ENCODE data around the gene VTCN1. TPM values are rescaled to one million over a fixed set of nuclear protein-coding genes. Genes with fewer than 3 reads are reported as not detected.

VTCN1 gene
- total RNA-seq, 1 experiment from 2014 or later = 0.52 TPM

- H3K27ac Mint-ChIP-seq (ENCODE audit: unreplicated experiment) = no peak overlapping the region
These were observed 112.3 kb downstream of the VTCN1 start for GRCh38 chr1:117098287-117098890.

DNA sequence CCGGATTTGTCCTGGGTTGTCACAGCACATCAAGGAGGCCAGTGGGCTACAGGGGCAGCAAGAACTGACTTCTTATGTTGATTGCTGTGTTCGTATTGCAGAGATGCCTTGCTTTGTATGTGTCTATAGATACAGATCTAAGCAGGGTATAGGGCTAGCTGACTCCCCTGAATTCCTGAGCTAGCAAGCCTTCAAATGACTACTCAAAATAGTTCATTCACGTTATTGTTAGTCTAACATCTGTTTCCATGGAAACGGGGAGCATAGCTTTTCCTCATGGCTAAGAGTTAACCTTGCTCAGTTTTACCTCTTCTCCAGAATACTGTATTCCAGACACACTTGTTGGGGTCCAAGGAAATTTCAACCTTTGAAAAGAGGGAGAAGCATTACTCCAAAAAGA, 113.3 kb downstream of the VTCN1 start:
- H3K36me3 ChIP-seq (ENCODE audit: control insufficient read depth, insufficient read depth, low read length) = no peaks in the 10 kb centered on the region; the same call in none of the 2 replicates
- no TSS peak for BruUV-seq (replicated peaks)
- no peak overlapping the region for H3K4me3 ChIP-seq (ENCODE audit: low read depth, low read length)
- H3K27me3 ChIP-seq (replicated peaks; ENCODE audit: control insufficient read depth, insufficient read depth, low read length) = no peaks in the 10 kb centered on the region
- POLR2A ChIA-PET = no interaction called here
- TF ChIP-seq CTCF (IDR thresholded peaks at IDR 0.05; ENCODE audit: insufficient read depth in 1 of 2, low read depth in 1 of 2, low read length in 1 of 2, severe bottlenecking in 1 of 2, unreplicated experiment in 1 of 2) = no peak
- no peaks in the 10 kb centered on the region for H3K9me3 ChIP-seq
- no peak overlapping the region for H3K4me3 Mint-ChIP-seq (ENCODE audit: unreplicated experiment)
- no peaks in the 10 kb centered on the region for H3K4me1 ChIP-seq
- H3K9me3 Mint-ChIP-seq (ENCODE audit: unreplicated experiment) = no peaks in the 10 kb centered on the region
- DNase-seq = no peak
- intact Hi-C loops (cut with micrococcal nuclease; ENCODE audit: unreplicated experiment) = no loop called here
- no peak overlapping the region for H3K27ac Mint-ChIP-seq (ENCODE audit: unreplicated experiment)
- H3K27me3 Mint-ChIP-seq (ENCODE audit: insufficient read depth, unreplicated experiment) = no peaks in the 10 kb centered on the region
- no peaks in the 10 kb centered on the region for H3K4me1 Mint-ChIP-seq (ENCODE audit: low read depth, unreplicated experiment)
- CTCF ChIA-PET = no interaction called here
- H3K36me3 Mint-ChIP-seq (ENCODE audit: insufficient read depth, unreplicated experiment) = peaks cover 42% of the 10 kb centered on the region

More at GRCh38 chr1:117098287-117098890, 112.3 kb downstream of the VTCN1 start:
- Mint-ChIP-seq H3K9me3 (ENCODE audit: unreplicated experiment) (no peaks in the 10 kb centered on the region), H3K36me3 (ENCODE audit: insufficient read depth, unreplicated experiment) (peaks cover 42% of the 10 kb centered on the region), H3K4me3 (ENCODE audit: unreplicated experiment) (no peak overlapping the region), H3K27me3 (ENCODE audit: insufficient read depth, unreplicated experiment) (no peaks in the 10 kb centered on the region), H3K4me1 (ENCODE audit: low read depth, unreplicated experiment) (no peaks in the 10 kb centered on the region)
- H3K36me3 ChIP-seq (ENCODE audit: control insufficient read depth, insufficient read depth, low read length) = no peaks in the 10 kb centered on the region; the same call in none of the 2 replicates
- POLR2A ChIA-PET = no interaction called here
- TF ChIP-seq CTCF (IDR thresholded peaks at IDR 0.05; ENCODE audit: insufficient read depth in 1 of 2, low read depth in 1 of 2, low read length in 1 of 2, severe bottlenecking in 1 of 2, unreplicated experiment in 1 of 2) = no peak
- DNase-seq = no peak
- CTCF ChIA-PET = no interaction called here
- no peaks in the 10 kb centered on the region for H3K4me1 ChIP-seq
- no peak overlapping the region for H3K4me3 ChIP-seq (ENCODE audit: low read depth, low read length)
- H3K27me3 ChIP-seq (replicated peaks; ENCODE audit: control insufficient read depth, insufficient read depth, low read length) = no peaks in the 10 kb centered on the region
- no peaks in the 10 kb centered on the region for H3K9me3 ChIP-seq
- BruUV-seq (replicated peaks) = no TSS peak
- intact Hi-C loops (cut with micrococcal nuclease; ENCODE audit: unreplicated experiment) = no loop called here

- no peaks in the 10 kb centered on the region for H3K9me3 Mint-ChIP-seq (ENCODE audit: unreplicated experiment)
- POLR2A ChIA-PET = no interaction called here
- no peaks in the 10 kb centered on the region; the same call in none of the 2 replicates for H3K36me3 ChIP-seq (ENCODE audit: control insufficient read depth, insufficient read depth, low read length)
- no peaks in the 10 kb centered on the region for H3K4me1 Mint-ChIP-seq (ENCODE audit: low read depth, unreplicated experiment)
- H3K9me3 ChIP-seq = no peaks in the 10 kb centered on the region
- no peak for TF ChIP-seq CTCF (IDR thresholded peaks at IDR 0.05; ENCODE audit: insufficient read depth in 1 of 2, low read depth in 1 of 2, low read length in 1 of 2, severe bottlenecking in 1 of 2, unreplicated experiment in 1 of 2)
- no peak for DNase-seq
- intact Hi-C loops (cut with micrococcal nuclease; ENCODE audit: unreplicated experiment) = no loop called here
- CTCF ChIA-PET = no interaction called here
- no peak overlapping the region for H3K27ac Mint-ChIP-seq (ENCODE audit: unreplicated experiment)
- no peaks in the 10 kb centered on the region for H3K27me3 ChIP-seq (replicated peaks; ENCODE audit: control insufficient read depth, insufficient read depth, low read length)
- no peaks in the 10 kb centered on the region for H3K4me1 ChIP-seq
- H3K36me3 Mint-ChIP-seq (ENCODE audit: insufficient read depth, unreplicated experiment) = peaks cover 38% of the 10 kb centered on the region
- BruUV-seq (replicated peaks) = no TSS peak
- no peak overlapping the region for H3K4me3 Mint-ChIP-seq (ENCODE audit: unreplicated experiment)
- H3K4me3 ChIP-seq (ENCODE audit: low read depth, low read length) = no peak overlapping the region
- no peaks in the 10 kb centered on the region for H3K27me3 Mint-ChIP-seq (ENCODE audit: insufficient read depth, unreplicated experiment)
These were observed 113.7 kb downstream of the VTCN1 start for GRCh38 chr1:117096951-117097408.
